K562 (cell line): ENCODE results near the gene SIRT5. TPM values are rescaled to one million over a fixed set of nuclear protein-coding genes. Genes with fewer than 3 reads are reported as not detected.

ENCODE experiments used
- CTBP1 ChIP-seq: fragments of 450-650 bp; IDR thresholded peaks from 2 replicates; pipeline ENCODE4 v1.6.1; 2016; ENCODE audit warnings: borderline replicate concordance
- ELF4 ChIP-seq: fragments of 450-650 bp; formaldehyde crosslinking; IDR thresholded peaks from 2 replicates; pipeline ENCODE4 v1.4.0; 2022; ENCODE audit warnings: missing genetic modification characterization
- MECOM ChIP-seq: fragments of 250-450 bp; sonication (Bioruptor Pico); IDR thresholded peaks from 2 replicates; pipeline ENCODE4 v1.8.0; 2022; ENCODE audit warnings: inconsistent platforms
- MED1 ChIP-seq: sonication (generic); formaldehyde crosslinking; IDR thresholded peaks from 2 replicates; pipeline ENCODE4 v1.8.1; 2023; ENCODE audit warnings: missing genetic modification reagents, borderline replicate concordance
- STAG1 ChIP-seq: sonication (generic); formaldehyde crosslinking; IDR thresholded peaks from 2 replicates; pipeline ENCODE4 v1.5.0; 2020; ENCODE audit warnings: missing genetic modification reagents, borderline replicate concordance
- ZNF197 ChIP-seq: fragments of 200-800 bp; sonication (Bioruptor generic); IDR thresholded peaks from 2 replicates; pipeline ENCODE4 v1.6.1; 2016; ENCODE audit warnings: low read depth, missing genetic modification characterization, missing compliant biosample characterization
- polyA plus RNA-seq, 8 experiments: library from polyadenylated mRNA; depleted of rRNA in 4 of 8; stranded (reverse) in 5 of 8; unstranded in 3 of 8; fragments of >200 nt; fragmentation: Nextera tagmentation in 2 of 8; fragmentation: Illumina TruSeq in 1 of 8; extraction: Ambion mirVana in 2 of 8; extraction: Trizol in 1 of 8; gene quantifications; 2 replicates each; pipeline versions ENCODE4 v1.2.1 to v1.2.3, GENCODE V29; 2011 to 2014; ENCODE audit warnings: inconsistent platforms in 1 of 8, missing spikeins in 1 of 8
- total RNA-seq, 7 experiments: library from RNA; depleted of rRNA in 6 of 7; stranded (reverse); fragments of >200 nt in 6 of 7; fragmentation: Illumina TruSeq in 2 of 7; extraction: Trizol in 2 of 7; gene quantifications; 2 replicates each; pipeline versions ENCODE4 v1.2.1 to v1.2.3, GENCODE V29; 2011 to 2021; ENCODE audit warnings: low replicate concordance in 1 of 7
- TF ChIP-seq, protein P1 (sequence below), 2 experiments: fragments of 450-650 bp; formaldehyde crosslinking in 1 of 2; IDR thresholded peaks; 2 replicates each; pipeline versions ENCODE4 v1.4.0 to v1.6.1; 2014 to 2020; ENCODE audit warnings: mild to moderate bottlenecking in 2 of 2, borderline replicate concordance in 1 of 2, low read depth in 1 of 2
- TF ChIP-seq, protein P2 (sequence below): fragments of 250-450 bp; sonication (Bioruptor Pico); IDR thresholded peaks from 2 replicates; pipeline ENCODE4 v1.5.0; 2020; ENCODE audit warnings: mild to moderate bottlenecking, borderline replicate concordance
- TF ChIP-seq, protein P3 (sequence below), 2 experiments: fragments of 450-650 bp; IDR thresholded peaks; 2 replicates each; pipeline ENCODE4 v1.6.1; 2016
- TF ChIP-seq, protein P4 (sequence below), 2 experiments: fragments of 450-650 bp in 1 of 2; IDR thresholded peaks; 2 replicates each; pipeline ENCODE4 v1.6.1; 2011 to 2017; ENCODE audit warnings: low read depth in 2 of 2, antibody characterized with exemption in 1 of 2, borderline replicate concordance in 1 of 2, low read length in 1 of 2, mild to moderate bottlenecking in 1 of 2, mixed read lengths in 1 of 2; ENCODE audit not compliant: control insufficient read depth in 1 of 2

Gene SIRT5
- total and polyA plus RNA-seq, 9 of the 15 experiments (the other 6 are each of a cell fraction or from before 2014, with no cell fraction given), result 2.1 to 15.7 (median 11.4) TPM

DNA sequence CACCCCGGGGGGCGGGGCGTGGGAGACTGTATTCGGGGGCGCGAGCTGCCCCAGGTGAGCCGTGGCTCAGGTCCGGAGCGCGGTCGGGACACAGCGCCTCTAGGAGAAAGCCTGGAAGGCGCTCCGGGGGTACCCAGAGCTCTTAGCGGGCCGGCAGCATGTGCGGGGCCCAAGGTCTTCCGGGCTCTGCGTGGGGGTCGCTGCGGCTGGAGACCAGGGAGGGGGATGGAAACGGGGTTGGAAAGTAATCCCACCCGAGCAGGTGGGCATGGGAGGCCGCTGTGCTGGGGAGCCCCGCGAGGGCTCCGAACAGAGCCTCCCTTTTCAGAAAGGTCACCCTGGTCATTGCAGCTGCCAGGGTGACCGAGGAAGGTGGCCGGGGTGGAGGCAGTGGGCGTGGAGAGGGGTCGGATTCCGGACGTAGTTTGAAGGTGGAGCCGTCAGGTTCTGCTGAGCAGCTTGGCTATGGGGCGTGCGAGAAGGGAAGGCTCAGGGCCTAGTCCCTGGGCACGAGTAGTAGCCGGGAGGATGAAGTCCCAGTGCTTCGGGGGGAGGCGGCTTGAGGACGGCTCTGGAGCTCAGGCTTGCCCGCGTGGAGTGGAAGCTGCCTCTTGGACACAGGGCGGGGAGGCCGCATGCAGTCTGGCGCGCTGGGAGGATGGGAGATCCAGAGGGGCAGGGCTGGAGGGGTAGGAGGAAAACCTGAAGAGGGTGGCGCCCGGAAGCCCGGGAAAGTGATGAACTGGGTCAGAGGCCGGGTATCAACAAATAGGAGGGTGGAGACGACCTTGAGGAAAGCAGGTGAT is at the start of gene SIRT5 (continued):
- TF ChIP-seq, protein P1, sequence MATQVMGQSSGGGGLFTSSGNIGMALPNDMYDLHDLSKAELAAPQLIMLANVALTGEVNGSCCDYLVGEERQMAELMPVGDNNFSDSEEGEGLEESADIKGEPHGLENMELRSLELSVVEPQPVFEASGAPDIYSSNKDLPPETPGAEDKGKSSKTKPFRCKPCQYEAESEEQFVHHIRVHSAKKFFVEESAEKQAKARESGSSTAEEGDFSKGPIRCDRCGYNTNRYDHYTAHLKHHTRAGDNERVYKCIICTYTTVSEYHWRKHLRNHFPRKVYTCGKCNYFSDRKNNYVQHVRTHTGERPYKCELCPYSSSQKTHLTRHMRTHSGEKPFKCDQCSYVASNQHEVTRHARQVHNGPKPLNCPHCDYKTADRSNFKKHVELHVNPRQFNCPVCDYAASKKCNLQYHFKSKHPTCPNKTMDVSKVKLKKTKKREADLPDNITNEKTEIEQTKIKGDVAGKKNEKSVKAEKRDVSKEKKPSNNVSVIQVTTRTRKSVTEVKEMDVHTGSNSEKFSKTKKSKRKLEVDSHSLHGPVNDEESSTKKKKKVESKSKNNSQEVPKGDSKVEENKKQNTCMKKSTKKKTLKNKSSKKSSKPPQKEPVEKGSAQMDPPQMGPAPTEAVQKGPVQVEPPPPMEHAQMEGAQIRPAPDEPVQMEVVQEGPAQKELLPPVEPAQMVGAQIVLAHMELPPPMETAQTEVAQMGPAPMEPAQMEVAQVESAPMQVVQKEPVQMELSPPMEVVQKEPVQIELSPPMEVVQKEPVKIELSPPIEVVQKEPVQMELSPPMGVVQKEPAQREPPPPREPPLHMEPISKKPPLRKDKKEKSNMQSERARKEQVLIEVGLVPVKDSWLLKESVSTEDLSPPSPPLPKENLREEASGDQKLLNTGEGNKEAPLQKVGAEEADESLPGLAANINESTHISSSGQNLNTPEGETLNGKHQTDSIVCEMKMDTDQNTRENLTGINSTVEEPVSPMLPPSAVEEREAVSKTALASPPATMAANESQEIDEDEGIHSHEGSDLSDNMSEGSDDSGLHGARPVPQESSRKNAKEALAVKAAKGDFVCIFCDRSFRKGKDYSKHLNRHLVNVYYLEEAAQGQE (IDR thresholded peaks at IDR 0.05; ENCODE audit: borderline replicate concordance), result peak; percentile 40; the same call in 1 of the 2 replicates
- TF ChIP-seq, protein P1 (CRISPR knock-in tag; IDR thresholded peaks at IDR 0.05; ENCODE audit: low read depth), result no peak; the same call in none of the 2 replicates
- TF ChIP-seq ZNF197 (peak; percentile 44; the same call in 1 of the 2 replicates), ELF4 (0 out of 2 replicates have a peak, but pooled peaks have one; percentile 53), STAG1 (CRISPR knock-in tag) (no peak), MECOM (CRISPR knock-in tag) (no peak), MED1 (no peak), CTBP1 (peak; percentile 98)
- TF ChIP-seq, protein P2, sequence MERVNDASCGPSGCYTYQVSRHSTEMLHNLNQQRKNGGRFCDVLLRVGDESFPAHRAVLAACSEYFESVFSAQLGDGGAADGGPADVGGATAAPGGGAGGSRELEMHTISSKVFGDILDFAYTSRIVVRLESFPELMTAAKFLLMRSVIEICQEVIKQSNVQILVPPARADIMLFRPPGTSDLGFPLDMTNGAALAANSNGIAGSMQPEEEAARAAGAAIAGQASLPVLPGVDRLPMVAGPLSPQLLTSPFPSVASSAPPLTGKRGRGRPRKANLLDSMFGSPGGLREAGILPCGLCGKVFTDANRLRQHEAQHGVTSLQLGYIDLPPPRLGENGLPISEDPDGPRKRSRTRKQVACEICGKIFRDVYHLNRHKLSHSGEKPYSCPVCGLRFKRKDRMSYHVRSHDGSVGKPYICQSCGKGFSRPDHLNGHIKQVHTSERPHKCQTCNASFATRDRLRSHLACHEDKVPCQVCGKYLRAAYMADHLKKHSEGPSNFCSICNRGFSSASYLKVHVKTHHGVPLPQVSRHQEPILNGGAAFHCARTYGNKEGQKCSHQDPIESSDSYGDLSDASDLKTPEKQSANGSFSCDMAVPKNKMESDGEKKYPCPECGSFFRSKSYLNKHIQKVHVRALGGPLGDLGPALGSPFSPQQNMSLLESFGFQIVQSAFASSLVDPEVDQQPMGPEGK (CRISPR knock-in tag), result no peak
- TF ChIP-seq, protein P3, sequence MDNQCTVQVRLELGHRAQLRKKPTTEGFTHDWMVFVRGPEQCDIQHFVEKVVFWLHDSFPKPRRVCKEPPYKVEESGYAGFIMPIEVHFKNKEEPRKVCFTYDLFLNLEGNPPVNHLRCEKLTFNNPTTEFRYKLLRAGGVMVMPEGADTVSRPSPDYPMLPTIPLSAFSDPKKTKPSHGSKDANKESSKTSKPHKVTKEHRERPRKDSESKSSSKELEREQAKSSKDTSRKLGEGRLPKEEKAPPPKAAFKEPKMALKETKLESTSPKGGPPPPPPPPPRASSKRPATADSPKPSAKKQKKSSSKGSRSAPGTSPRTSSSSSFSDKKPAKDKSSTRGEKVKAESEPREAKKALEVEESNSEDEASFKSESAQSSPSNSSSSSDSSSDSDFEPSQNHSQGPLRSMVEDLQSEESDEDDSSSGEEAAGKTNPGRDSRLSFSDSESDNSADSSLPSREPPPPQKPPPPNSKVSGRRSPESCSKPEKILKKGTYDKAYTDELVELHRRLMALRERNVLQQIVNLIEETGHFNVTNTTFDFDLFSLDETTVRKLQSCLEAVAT (IDR thresholded peaks at IDR 0.05), result peak; percentile 12 to 25; a peak in 1 of 4 replicates
- TF ChIP-seq, protein P4, sequence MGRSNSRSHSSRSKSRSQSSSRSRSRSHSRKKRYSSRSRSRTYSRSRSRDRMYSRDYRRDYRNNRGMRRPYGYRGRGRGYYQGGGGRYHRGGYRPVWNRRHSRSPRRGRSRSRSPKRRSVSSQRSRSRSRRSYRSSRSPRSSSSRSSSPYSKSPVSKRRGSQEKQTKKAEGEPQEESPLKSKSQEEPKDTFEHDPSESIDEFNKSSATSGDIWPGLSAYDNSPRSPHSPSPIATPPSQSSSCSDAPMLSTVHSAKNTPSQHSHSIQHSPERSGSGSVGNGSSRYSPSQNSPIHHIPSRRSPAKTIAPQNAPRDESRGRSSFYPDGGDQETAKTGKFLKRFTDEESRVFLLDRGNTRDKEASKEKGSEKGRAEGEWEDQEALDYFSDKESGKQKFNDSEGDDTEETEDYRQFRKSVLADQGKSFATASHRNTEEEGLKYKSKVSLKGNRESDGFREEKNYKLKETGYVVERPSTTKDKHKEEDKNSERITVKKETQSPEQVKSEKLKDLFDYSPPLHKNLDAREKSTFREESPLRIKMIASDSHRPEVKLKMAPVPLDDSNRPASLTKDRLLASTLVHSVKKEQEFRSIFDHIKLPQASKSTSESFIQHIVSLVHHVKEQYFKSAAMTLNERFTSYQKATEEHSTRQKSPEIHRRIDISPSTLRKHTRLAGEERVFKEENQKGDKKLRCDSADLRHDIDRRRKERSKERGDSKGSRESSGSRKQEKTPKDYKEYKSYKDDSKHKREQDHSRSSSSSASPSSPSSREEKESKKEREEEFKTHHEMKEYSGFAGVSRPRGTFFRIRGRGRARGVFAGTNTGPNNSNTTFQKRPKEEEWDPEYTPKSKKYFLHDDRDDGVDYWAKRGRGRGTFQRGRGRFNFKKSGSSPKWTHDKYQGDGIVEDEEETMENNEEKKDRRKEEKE (IDR thresholded peaks at IDR 0.05; ENCODE audit: borderline replicate concordance in 1 of 2, control insufficient read depth in 1 of 2, low read depth in 2 of 2, low read length in 1 of 2), result no peak
